Spleen (tissue), 7 donors: ENCODE data around the gene TERT.

Experiments used
- CTCF ChIP-seq, 11 experiments: fragments of 200-600 bp in 7 of 11; fragments of 450-650 bp in 4 of 11; sonication (generic) in 4 of 11; IDR thresholded peaks in 8 of 11; conservative IDR thresholded peaks in 3 of 11; 1 replicate in 7 of 11; 2 replicates in 4 of 11; pipeline versions ENCODE4 v1.4.0 to v1.8.0; 2016 to 2021; ENCODE audit warnings: antibody characterized with exemption in 11 of 11, inconsistent platforms in 4 of 11, mild to moderate bottlenecking in 1 of 11
- POLR2AphosphoS5 ChIP-seq, 3 donors: sonication (generic); formaldehyde crosslinking; IDR thresholded peaks; one replicate each; pipeline ENCODE4 v1.5.1; 2017; ENCODE audit warnings: antibody characterized with exemption in 3 of 3
- donor health status: DM: no; HTN: no; CAD: no; lungs with moderate emphysema.
- donor health status: DM: no; HTN: no; CAD: no.
- donor health status: DM: no; HTN: no; CAD: no.

- no peak for TF ChIP-seq POLR2AphosphoS5 (IDR thresholded peaks at IDR 0.05)
- TF ChIP-seq CTCF (IDR thresholded peaks at IDR 0.05 in 8 of 11, conservative IDR thresholded peaks at IDR 0.05 in 3 of 11), result no peak
Observed at GRCh38 chr5:1220351-1220750, 74.5 kb downstream of the TERT start.
